OCI-LY3 (cell line): ENCODE measurements around the gene CTBP2.

Experiments
- CTCF ChIP-seq: fragments of 200-600, 300-600 bp; sonication (generic); IDR thresholded peaks from 2 replicates; pipeline ENCODE4 v1.5.1; 2014; ENCODE audit warnings: antibody characterized with exemption, low read length, low read depth
- EZH2phosphoT487 ChIP-seq: fragments of 200-600 bp; shearing (Covaris generic); IDR thresholded peaks from 2 replicates; pipeline ENCODE4 v1.6.1; 2018; ENCODE audit warnings: antibody characterized with exemption, mixed run types, low read depth

DNA sequence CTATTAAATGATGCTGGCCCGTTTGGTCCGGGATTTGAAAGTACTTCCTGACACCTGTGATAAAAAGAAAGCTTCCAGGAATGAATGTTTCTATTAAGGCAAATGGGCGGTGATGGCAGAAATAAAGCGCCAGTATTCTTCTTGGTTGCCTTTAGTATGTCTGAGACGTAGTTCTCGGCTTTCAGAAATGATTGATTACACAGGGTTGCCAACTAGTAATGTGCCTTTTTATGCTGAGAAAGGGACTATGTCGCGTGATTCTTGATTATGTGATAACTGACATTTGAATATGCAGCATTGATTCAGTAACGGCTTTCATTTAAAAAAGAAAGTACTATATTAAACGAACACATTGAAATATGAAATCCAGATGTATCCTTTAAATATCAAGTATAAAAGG lies 204.5 kb downstream of the CTBP2 start:
- TF ChIP-seq CTCF, result no peak
- no peak for TF ChIP-seq EZH2phosphoT487
